GM21515 (cell line): Measurements from ENCODE around the gene NTRK3.

ENCODE experiments used
- ATAC-seq: cut with Tn5 transposase; IDR thresholded peaks from one replicate; pipeline ENCODE4 v1.9.1; 2021; ENCODE audit not compliant: unreplicated experiment

The NTRK3 gene

GRCh38 chr15:88126695-88127431 is 129.7 kb downstream of the NTRK3 start:
- ATAC-seq: no peak

DNA sequence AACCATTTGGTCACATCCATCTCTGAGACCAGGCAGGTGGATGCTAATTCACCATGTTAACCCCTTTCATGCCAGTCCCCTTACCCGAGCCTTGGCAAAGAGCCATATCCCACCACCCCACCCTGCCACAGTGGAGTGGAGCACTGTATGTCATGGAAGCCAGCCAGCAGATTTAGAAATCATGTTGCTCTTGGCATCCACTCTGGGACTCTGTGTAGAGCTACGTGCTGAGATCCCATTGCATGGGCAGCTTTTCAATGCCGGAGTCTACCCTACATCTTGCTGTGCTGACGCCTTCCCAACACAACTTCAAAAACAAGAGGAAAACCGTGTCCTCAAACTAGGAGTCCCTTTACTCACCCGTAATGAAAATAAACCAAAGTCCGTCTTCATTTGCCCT is 131.0 kb downstream of the NTRK3 start:
- ATAC-seq: no peak

- ATAC-seq: no peak
Observed at GRCh38 chr15:88124199-88124598, 132.3 kb downstream of the NTRK3 start.

DNA sequence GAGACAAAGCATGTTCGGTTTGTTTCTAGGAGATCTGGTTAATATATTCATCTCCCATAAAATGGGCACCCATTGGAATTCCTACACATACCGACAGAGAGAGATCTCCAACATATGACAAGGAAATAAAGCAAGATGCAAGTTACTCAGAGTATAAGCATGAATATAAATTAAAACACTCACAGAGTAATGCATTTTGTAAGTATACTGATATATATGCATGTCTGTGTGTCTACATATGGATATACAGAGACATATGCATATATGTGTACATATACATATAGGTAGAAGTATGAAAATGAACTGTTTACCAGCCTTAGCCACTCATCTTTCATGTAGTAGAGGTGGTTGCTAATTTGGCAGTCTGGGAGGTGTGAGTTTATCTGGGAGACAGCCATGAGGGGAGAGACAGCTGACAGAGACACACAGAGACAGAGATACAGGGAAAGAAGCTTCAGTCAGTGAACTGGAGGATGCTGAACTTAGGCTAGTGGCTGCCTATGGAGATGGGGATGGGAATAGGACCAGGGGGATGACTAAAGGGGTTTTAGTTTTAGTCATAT is 134.5 kb downstream of the NTRK3 start:
- no peak for ATAC-seq

- ATAC-seq: no peak
Observed at GRCh38 chr15:88120026-88120425, 136.5 kb downstream of the NTRK3 start.

DNA sequence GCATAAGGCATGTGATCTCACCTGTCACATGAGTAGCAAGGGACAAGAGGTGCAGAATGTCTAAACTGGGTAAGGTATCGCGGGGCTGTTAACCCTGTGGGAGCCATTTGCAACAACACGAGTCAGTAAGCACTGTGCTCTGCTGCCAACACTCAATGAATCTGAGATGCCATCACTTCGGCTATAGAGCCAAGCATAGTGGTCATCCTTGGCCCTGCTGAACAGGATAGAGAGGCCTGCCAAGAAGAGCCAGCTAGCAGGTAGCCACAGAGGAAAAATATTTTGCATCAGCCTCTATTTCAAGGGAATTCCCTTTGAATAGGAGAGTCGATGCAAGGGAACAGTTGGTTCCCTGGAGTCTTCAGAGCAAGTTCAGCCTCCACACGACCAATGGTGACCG is 137.8 kb downstream of the NTRK3 start:
- no peak for ATAC-seq

DNA sequence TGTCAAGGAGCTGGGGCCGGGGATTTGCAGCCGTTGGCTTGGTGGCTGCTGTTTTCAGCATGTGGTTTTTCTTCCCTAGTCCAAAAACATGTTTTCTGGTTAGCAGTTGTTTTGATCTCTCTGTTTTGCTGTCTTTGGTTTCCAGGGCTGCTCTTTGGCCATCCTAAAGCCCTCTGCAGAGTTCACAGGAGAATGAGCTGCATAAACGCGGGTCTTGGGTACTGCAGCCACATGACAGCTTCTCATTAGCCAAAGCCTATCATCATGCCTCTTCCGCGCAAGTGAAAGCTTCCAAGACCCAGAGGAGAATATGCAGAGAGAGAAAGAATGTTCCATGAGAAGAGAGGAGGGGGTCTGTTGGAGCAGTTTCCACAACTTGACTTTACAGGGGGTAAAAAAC is 138.5 kb downstream of the NTRK3 start:
- no peak for ATAC-seq

DNA sequence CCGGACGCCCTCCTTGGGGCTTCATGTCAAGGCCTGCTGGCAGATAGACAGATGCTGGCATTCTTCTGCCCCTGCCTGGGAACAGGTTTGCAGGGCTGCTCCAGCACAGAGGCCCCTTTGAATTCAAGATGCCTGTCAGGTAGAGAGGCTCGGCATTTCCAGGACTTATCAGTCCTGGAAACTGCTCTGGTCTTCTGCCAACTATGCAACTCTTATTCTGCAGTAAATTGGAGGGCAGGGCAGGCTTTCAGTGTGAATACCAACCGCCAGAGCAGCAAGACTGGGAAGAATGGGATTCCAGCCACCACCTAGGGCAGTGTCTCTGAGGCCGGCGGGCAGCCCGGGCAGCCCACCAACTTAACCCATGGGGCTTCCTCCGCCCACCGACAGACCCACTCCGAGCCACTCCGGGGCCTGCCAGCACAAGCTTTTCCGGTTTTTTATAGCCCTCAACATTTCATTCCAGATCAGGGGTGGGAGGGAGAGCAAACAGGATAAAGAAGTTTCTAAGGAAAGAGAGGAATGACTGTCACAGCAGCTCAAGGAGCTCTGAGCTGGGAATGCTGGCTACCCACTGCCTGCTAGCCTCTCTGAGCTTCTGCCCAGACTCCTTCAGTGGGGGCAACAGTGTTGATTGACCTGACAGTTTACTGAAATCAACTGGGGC is 140.9 kb downstream of the NTRK3 start:
- no peak for ATAC-seq

- ATAC-seq: no peak
Observed at GRCh38 chr15:88113613-88114308, 142.8 kb downstream of the NTRK3 start.

DNA sequence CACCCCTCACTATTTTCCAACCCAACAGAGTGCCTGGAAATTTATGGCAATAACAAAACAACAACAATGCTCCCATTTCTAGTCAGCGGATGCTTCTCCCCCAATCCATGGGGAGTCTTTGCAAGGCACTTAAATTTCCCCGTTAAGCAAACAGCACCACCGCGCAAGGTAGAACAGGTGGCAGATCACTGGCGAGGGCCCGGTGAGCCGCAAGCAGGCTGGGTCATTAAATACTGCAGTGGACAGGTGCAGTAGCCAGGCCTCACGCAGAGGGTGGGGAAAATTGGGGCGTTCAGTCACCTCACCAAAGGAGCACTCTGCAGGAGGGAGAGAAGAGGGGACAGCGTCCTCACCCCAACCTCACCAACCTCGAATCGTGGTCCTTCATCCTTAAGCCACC is 147.5 kb downstream of the NTRK3 start:
- ATAC-seq: no peak

DNA sequence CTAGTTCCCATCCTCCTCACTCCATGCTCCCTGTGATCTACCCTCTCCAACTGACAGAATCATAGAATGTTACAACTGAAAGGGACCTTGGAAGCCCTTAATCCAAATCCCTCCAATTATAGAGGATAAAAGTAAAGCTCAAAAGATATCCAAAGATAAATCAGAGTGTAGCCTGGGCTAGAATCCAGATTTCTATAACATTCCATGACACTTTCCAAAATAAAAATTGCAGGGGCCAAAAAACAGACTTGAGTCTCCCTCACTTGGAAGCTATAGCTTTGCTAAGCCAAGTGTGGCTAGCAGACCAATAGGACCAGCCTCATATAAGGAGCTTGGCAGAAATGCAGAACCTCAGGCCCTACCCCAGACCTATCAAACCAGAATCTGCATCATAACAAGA is 148.1 kb downstream of the NTRK3 start:
- ATAC-seq: no peak

GRCh38 chr15:88106074-88106473 is 150.5 kb downstream of the NTRK3 start:
- ATAC-seq: no peak

DNA sequence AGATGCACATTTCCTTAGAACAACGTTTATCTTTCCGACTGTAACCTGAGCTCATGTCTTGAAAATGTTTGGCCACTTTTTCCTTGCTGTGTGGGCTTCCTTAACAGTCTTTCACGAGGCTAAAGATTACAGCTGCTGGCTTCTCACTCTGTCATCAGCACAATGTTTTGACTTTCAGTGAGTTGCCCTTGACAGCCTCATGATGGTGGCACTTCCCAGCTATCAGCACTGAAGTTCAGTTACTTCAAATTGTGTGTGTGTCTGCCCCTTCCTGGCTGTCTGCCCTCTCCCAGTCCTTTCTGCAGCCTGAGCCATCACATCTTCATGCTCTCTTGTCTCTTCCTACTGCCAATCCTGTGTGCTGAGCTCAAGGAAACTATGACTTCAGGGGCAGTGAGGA is 152.2 kb downstream of the NTRK3 start:
- no peak for ATAC-seq

GRCh38 chr15:88100181-88100580 is 156.4 kb downstream of the NTRK3 start:
- ATAC-seq: no peak

DNA sequence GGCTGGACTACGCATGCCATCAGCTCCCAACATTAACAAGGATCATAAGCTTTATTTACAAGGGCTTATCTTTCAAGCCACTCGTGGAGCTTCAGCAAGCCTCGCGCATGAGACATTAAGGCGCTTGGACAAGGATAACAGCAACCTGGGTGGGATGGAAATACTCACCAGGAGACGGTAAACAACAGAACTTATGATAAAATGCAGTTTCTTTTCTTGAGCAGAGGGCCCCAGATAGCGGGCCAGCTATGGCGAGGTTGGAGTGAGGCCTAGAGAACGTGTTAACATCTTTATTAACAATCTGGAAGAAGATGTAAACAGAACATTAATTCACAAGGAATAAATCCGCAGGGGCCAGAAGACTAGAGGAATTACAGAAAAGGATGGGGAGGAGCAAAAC is 158.2 kb downstream of the NTRK3 start:
- no peak for ATAC-seq

- no peak for ATAC-seq
Observed at GRCh38 chr15:88091444-88092016, 165.0 kb downstream of the NTRK3 start.

DNA sequence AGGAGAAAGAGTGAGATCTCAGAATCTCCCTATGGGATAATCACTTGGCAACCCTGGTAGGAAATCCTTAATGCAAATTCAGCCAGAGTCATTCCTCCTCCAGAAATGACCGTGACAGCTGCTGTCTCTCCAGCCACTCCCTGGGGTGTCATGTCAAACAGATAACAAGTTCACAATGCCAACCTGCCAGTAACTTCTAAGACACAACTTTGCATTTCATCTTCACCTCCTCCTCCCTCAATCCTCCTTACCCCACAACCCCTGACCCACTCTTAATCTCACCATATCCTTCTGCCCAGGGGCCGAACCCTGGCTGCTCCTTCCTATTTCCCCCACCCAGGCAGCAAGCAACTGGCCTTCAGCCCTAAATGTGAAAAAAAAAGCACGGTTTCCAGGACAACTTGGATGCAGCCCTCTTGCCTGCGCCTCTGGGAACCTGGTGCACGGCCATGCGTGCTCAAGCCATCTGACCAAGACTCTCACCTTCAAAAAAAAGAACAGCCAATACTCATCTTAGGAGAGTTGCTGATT is 166.0 kb downstream of the NTRK3 start:
- ATAC-seq: no peak

DNA sequence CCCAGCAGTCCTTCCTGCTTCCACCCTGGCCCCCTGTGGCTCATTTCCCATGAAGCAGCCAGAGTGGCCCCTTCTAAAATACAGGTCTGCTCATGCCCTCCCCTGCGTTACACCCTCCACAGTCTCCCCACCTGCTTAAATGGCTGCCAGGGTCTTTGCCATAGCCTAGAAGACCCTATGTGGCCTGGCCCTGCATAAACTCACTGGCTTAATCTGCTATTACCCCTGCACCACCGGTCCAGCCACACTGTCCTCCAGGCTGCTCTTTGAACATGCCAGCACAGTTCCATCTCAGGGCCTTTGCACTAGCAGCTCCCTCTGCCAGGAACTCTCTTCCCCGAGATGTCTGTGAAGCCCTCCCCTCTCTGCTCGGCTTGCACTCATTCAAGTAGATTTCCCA is 166.8 kb downstream of the NTRK3 start:
- no peak for ATAC-seq

DNA sequence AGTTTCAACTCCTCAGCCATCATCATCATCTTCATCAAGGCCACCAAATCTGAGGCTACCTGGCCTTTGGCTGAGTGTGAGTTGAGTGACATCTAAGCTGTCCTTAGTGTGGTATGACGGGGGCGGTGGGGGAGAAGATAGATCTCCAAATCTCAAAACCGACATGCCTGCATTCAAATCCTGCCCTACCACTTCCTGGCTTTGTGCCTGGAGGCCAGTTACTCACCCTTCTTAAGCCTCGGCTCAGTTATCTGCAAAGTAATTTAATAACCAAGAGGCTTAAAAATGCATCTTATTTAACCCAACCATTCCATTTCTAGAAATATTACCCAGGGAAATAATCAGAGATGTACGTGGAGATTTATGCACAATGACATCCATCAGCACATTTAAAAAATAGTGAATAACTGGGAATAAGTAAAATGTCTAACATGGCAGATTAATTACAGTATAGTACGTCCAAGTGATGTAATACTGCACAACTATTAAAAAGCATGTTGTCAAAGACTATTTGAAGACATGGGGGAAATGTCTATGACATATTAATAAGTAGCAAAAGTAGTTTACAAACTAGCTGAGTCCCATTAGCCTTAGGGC is 167.4 kb downstream of the NTRK3 start:
- no peak for ATAC-seq

GRCh38 chr15:88083811-88084760 is 172.5 kb downstream of the NTRK3 start:
- ATAC-seq: no peak
